HepG2 (cell line): ENCODE results near the gene SPATA13. TPM values are rescaled to one million over a fixed set of nuclear protein-coding genes. Genes with fewer than 3 reads are reported as not detected.

Source experiments
- AHR ChIP-seq: IDR thresholded peaks from 2 replicates; pipeline ENCODE4 v1.6.1; 2018; ENCODE audit warnings: missing genetic modification reagents, missing compliant biosample characterization
- BRCA1 ChIP-seq: sonication (generic); formaldehyde crosslinking; IDR thresholded peaks from 2 replicates; pipeline ENCODE4 v1.4.0; 2020; ENCODE audit warnings: missing genetic modification reagents
- EHMT2 ChIP-seq: fragments of 200-600 bp; sonication (generic); IDR thresholded peaks from 2 replicates; pipeline ENCODE4 v1.7.0; 2017; ENCODE audit warnings: antibody characterized with exemption, low read depth, low read length, borderline replicate concordance
- FOXA3 ChIP-seq: IDR thresholded peaks from 2 replicates; pipeline ENCODE4 v1.6.1; 2016; ENCODE audit warnings: missing genetic modification reagents, missing compliant biosample characterization
- GABPB1 ChIP-seq: IDR thresholded peaks from 2 replicates; pipeline ENCODE4 v1.6.1; 2016; ENCODE audit warnings: mild to moderate bottlenecking, missing genetic modification reagents, moderate library complexity, missing compliant biosample characterization
- HMG20B ChIP-seq: conservative IDR thresholded peaks from 2 replicates; pipeline ENCODE4 v1.6.1; 2016; ENCODE audit warnings: missing genetic modification reagents, missing compliant biosample characterization
- HNRNPUL1 ChIP-seq: fragments of 200-400 bp; formaldehyde crosslinking; IDR thresholded peaks from 2 replicates; pipeline ENCODE4 v1.6.1; 2017; ENCODE audit warnings: low read depth, mild to moderate bottlenecking, low read length, moderate library complexity
- KDM5B ChIP-seq: sonication (generic); formaldehyde crosslinking; IDR thresholded peaks from 2 replicates; pipeline ENCODE4 v1.4.0; 2020; ENCODE audit warnings: missing genetic modification reagents, mild to moderate bottlenecking, borderline replicate concordance
- MBNL3 ChIP-seq: fragments of 250-450 bp; sonication (Bioruptor Pico); conservative IDR thresholded peaks from 2 replicates; pipeline ENCODE4 v1.8.0; 2022; ENCODE audit warnings: mild to moderate bottlenecking, inconsistent platforms
- NCOR1 ChIP-seq: fragments of 200-600 bp; sonication (generic); IDR thresholded peaks from 2 replicates; pipeline ENCODE4 v1.7.0; 2017; ENCODE audit warnings: antibody characterized with exemption, low read length, borderline replicate concordance
- RBFOX2 ChIP-seq: fragments of 200-400 bp; formaldehyde crosslinking; IDR thresholded peaks from 2 replicates; pipeline ENCODE4 v1.6.1; 2017; ENCODE audit warnings: low read depth, mild to moderate bottlenecking, low read length
- SALL2 ChIP-seq: sonication (generic); formaldehyde crosslinking; IDR thresholded peaks from 2 replicates; pipeline ENCODE4 v1.8.1; 2023; ENCODE audit warnings: mild to moderate bottlenecking, missing genetic modification reagents, inconsistent platforms
- SAP130 ChIP-seq: IDR thresholded peaks from 2 replicates; pipeline ENCODE4 v1.6.1; 2016; ENCODE audit warnings: low read depth
- THYN1 ChIP-seq: sonication (generic); formaldehyde crosslinking; IDR thresholded peaks from 2 replicates; pipeline ENCODE4 v1.8.1; 2023; ENCODE audit warnings: low read depth, mild to moderate bottlenecking, moderate library complexity, missing genetic modification reagents, borderline replicate concordance
- ZNF225 ChIP-seq: sonication (generic); formaldehyde crosslinking; IDR thresholded peaks from 2 replicates; pipeline ENCODE4 v1.4.0; 2020; ENCODE audit warnings: mild to moderate bottlenecking, missing genetic modification reagents
- ZNF343 ChIP-seq: sonication (generic); formaldehyde crosslinking; IDR thresholded peaks from 2 replicates; pipeline ENCODE4 v1.4.0; 2020; ENCODE audit warnings: mild to moderate bottlenecking, missing genetic modification reagents
- ZNF557 ChIP-seq: sonication (generic); formaldehyde crosslinking; IDR thresholded peaks from 2 replicates; pipeline ENCODE4 v1.4.0; 2020; ENCODE audit warnings: missing genetic modification reagents
- polyA plus RNA-seq, 8 experiments: library from polyadenylated mRNA; depleted of rRNA in 3 of 8; stranded (reverse) in 7 of 8; unstranded in 1 of 8; fragments of >200 nt; fragmentation: Illumina TruSeq in 4 of 8; extraction: Trizol in 4 of 8; gene quantifications; 2 replicates each; pipeline versions ENCODE4 v1.2.1 to v1.2.3, GENCODE V29; 2011 to 2016; ENCODE audit warnings: low read depth in 4 of 8, missing spikeins in 1 of 8, mixed read lengths in 1 of 8; ENCODE audit not compliant: insufficient read depth in 1 of 8
- total RNA-seq, 5 experiments: library from RNA; depleted of rRNA; stranded (reverse); fragments of >200 nt; fragmentation: Illumina TruSeq; extraction: Trizol; gene quantifications; 2 replicates each; pipeline ENCODE4 v1.2.3, GENCODE V29; 2016; ENCODE audit warnings: low read depth in 1 of 5
- TF ChIP-seq, protein P1 (sequence below): sonication (generic); formaldehyde crosslinking; IDR thresholded peaks from 2 replicates; pipeline ENCODE4 v1.5.0; 2020; ENCODE audit warnings: missing genetic modification reagents
- TF ChIP-seq, protein P2 (sequence below): sonication (generic); formaldehyde crosslinking; IDR thresholded peaks from 2 replicates; pipeline ENCODE4 v1.8.0; 2022; ENCODE audit warnings: missing genetic modification reagents, mild to moderate bottlenecking, moderate library complexity, borderline replicate concordance
- TF ChIP-seq, protein P3 (sequence below): sonication (generic); formaldehyde crosslinking; IDR thresholded peaks from 2 replicates; pipeline ENCODE4 v1.8.0; 2022; ENCODE audit warnings: mild to moderate bottlenecking, missing genetic modification reagents; ENCODE audit not compliant: insufficient replicate concordance
- TF ChIP-seq, protein P4 (sequence below): sonication (generic); formaldehyde crosslinking; conservative IDR thresholded peaks from 2 replicates; pipeline ENCODE4 v1.4.0; 2020; ENCODE audit warnings: missing genetic modification reagents

Gene SPATA13
- total and polyA plus RNA-seq, 2 of the 13 experiments (the other 11 are each of a cell fraction or from before 2014, with no cell fraction given): 11.3 to 14.2 TPM

DNA sequence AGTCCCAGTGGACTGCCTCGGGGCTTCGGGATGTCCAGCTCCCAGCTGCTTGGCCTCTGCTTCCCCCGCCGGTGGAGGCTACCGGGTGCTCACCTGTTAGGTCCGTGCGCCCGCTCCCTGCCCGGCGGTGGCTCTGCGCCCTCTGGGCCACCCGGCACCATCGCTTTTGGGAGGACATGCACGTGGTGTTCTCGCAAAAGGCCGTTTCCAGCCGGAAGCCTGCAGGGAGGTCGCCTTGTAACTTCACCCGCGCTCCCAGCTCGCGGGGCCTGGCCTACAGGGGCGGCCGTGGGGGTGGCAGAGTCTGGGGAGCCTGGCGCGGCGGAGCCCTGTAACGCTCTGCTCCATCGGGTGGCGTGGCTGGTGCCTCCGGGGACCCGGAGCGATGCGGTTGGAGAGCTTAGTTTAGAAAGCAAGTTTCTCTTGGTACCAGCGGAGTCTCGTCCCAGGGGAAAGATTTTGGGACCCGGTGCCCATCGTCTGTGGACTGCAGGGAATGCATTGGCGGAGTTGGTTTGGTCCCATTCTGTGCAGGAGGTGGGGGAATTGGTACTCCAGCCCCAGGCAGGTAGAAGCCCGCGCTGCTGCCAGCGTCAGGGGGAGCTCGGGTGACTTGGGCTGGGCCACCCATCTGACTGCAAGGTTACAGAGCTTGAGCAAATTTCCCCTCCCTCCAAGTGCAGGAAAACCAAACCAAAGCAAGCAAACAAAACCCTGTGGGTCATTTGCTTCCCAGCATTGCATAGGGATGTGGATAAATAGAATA, 673 bp downstream of the SPATA13 start (continued):
- TF ChIP-seq, protein P1, sequence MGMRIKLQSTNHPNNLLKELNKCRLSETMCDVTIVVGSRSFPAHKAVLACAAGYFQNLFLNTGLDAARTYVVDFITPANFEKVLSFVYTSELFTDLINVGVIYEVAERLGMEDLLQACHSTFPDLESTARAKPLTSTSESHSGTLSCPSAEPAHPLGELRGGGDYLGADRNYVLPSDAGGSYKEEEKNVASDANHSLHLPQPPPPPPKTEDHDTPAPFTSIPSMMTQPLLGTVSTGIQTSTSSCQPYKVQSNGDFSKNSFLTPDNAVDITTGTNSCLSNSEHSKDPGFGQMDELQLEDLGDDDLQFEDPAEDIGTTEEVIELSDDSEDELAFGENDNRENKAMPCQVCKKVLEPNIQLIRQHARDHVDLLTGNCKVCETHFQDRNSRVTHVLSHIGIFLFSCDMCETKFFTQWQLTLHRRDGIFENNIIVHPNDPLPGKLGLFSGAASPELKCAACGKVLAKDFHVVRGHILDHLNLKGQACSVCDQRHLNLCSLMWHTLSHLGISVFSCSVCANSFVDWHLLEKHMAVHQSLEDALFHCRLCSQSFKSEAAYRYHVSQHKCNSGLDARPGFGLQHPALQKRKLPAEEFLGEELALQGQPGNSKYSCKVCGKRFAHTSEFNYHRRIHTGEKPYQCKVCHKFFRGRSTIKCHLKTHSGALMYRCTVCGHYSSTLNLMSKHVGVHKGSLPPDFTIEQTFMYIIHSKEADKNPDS (CRISPR knock-in tag): no peak
- TF ChIP-seq FOXA3 (CRISPR knock-in tag) (0 out of 2 replicates have a peak, but pooled peaks have one; percentile 8), SAP130 (peak; percentile 57; the same call in 1 of the 2 replicates), RBFOX2 (peak; percentile 51; the same call in 1 of the 2 replicates), BRCA1 (CRISPR knock-in tag) (no peak), MBNL3 (no peak), THYN1 (CRISPR knock-in tag) (no peak), EHMT2 (no peak), KDM5B (CRISPR knock-in tag) (peak; percentile 73), ZNF225 (CRISPR knock-in tag) (no peak), ZNF557 (CRISPR knock-in tag) (no peak), ZNF343 (CRISPR knock-in tag) (peak; percentile 59; the same call in 1 of the 2 replicates), GABPB1 (CRISPR knock-in tag) (peak; percentile 57; the same call in 1 of the 2 replicates), NCOR1 (no peak), SALL2 (CRISPR knock-in tag) (no peak), HNRNPUL1 (no peak), HMG20B (no peak), AHR (CRISPR knock-in tag) (no peak)
- TF ChIP-seq, protein P2, sequence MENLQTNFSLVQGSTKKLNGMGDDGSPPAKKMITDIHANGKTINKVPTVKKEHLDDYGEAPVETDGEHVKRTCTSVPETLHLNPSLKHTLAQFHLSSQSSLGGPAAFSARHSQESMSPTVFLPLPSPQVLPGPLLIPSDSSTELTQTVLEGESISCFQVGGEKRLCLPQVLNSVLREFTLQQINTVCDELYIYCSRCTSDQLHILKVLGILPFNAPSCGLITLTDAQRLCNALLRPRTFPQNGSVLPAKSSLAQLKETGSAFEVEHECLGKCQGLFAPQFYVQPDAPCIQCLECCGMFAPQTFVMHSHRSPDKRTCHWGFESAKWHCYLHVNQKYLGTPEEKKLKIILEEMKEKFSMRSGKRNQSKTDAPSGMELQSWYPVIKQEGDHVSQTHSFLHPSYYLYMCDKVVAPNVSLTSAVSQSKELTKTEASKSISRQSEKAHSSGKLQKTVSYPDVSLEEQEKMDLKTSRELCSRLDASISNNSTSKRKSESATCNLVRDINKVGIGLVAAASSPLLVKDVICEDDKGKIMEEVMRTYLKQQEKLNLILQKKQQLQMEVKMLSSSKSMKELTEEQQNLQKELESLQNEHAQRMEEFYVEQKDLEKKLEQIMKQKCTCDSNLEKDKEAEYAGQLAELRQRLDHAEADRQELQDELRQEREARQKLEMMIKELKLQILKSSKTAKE (CRISPR knock-in tag): no peak
- TF ChIP-seq, protein P3, sequence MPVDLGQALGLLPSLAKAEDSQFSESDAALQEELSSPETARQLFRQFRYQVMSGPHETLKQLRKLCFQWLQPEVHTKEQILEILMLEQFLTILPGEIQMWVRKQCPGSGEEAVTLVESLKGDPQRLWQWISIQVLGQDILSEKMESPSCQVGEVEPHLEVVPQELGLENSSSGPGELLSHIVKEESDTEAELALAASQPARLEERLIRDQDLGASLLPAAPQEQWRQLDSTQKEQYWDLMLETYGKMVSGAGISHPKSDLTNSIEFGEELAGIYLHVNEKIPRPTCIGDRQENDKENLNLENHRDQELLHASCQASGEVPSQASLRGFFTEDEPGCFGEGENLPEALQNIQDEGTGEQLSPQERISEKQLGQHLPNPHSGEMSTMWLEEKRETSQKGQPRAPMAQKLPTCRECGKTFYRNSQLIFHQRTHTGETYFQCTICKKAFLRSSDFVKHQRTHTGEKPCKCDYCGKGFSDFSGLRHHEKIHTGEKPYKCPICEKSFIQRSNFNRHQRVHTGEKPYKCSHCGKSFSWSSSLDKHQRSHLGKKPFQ: no peak
- TF ChIP-seq, protein P4, sequence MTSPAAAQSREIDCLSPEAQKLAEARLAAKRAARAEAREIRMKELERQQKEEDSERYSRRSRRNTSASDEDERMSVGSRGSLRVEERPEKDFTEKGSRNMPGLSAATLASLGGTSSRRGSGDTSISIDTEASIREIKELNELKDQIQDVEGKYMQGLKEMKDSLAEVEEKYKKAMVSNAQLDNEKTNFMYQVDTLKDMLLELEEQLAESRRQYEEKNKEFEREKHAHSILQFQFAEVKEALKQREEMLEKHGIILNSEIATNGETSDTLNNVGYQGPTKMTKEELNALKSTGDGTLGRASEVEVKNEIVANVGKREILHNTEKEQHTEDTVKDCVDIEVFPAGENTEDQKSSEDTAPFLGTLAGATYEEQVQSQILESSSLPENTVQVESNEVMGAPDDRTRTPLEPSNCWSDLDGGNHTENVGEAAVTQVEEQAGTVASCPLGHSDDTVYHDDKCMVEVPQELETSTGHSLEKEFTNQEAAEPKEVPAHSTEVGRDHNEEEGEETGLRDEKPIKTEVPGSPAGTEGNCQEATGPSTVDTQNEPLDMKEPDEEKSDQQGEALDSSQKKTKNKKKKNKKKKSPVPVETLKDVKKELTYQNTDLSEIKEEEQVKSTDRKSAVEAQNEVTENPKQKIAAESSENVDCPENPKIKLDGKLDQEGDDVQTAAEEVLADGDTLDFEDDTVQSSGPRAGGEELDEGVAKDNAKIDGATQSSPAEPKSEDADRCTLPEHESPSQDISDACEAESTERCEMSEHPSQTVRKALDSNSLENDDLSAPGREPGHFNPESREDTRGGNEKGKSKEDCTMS (CRISPR knock-in tag): no peak
